GM12864 (cell line): ENCODE data around the gene GULP1.

ENCODE experiments used
- DNase-seq: peaks from one replicate; pipeline ENCODE4 v3.0.0-alpha.2; 2011; ENCODE audit warnings: low read depth
- H3K4me3 ChIP-seq: 2 replicates; pipeline ENCODE4 v1.5.1; 2011; ENCODE audit warnings: mild to moderate bottlenecking, low read depth, low read length, control low read depth
- TF ChIP-seq, protein P1 (sequence below): IDR thresholded peaks from 2 replicates; pipeline ENCODE4 v1.5.1; 2011; ENCODE audit warnings: low read depth, mild to moderate bottlenecking, moderate library complexity, low read length, control low read depth, inconsistent platforms; ENCODE audit errors: missing control alignments

The GULP1 gene

DNA sequence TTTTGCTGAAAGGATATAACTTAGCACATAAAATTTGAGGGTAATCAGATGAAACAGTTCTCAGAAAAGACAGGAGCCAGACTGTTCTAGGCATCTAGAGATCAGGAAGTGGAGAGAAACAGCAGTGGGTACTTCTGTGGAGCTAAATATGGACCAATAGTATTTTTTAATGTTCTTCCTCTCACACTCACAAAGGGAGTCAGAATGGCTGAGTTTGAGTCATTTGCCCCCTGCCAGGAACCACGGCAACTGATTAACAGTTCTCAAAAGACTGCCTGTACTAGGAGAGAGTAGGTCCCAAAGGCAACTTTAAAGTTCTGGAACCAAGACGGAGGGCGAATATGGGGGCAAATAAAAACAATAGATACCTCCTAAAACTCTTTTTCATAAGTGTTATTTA, 107.5 kb downstream of the GULP1 start:
- no peak for DNase-seq
- H3K4me3 ChIP-seq, result no peak overlapping the region
- TF ChIP-seq, protein P1, sequence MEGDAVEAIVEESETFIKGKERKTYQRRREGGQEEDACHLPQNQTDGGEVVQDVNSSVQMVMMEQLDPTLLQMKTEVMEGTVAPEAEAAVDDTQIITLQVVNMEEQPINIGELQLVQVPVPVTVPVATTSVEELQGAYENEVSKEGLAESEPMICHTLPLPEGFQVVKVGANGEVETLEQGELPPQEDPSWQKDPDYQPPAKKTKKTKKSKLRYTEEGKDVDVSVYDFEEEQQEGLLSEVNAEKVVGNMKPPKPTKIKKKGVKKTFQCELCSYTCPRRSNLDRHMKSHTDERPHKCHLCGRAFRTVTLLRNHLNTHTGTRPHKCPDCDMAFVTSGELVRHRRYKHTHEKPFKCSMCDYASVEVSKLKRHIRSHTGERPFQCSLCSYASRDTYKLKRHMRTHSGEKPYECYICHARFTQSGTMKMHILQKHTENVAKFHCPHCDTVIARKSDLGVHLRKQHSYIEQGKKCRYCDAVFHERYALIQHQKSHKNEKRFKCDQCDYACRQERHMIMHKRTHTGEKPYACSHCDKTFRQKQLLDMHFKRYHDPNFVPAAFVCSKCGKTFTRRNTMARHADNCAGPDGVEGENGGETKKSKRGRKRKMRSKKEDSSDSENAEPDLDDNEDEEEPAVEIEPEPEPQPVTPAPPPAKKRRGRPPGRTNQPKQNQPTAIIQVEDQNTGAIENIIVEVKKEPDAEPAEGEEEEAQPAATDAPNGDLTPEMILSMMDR, result no peak

DNA sequence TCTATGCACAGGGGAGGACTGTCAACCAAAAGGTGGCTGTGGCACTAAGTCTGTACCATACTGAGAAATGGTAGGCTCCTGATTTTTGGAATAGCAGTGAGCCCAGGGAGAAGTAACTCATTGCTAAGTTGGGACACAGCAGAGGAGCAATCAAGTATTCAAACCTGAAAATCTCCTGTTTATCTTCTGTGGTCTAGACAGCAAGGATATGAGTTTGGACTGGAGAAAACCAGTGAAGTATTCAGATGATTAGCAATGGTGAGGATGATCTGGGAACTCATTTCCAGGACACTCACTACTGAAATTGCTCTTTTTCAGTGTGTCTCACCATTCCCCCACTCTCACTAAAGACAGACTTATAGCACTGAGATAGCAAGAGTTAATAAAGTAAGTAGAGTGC, 112.0 kb downstream of the GULP1 start:
- H3K4me3 ChIP-seq, result no peak overlapping the region
- TF ChIP-seq, protein P1, result no peak
- no peak for DNase-seq

DNA sequence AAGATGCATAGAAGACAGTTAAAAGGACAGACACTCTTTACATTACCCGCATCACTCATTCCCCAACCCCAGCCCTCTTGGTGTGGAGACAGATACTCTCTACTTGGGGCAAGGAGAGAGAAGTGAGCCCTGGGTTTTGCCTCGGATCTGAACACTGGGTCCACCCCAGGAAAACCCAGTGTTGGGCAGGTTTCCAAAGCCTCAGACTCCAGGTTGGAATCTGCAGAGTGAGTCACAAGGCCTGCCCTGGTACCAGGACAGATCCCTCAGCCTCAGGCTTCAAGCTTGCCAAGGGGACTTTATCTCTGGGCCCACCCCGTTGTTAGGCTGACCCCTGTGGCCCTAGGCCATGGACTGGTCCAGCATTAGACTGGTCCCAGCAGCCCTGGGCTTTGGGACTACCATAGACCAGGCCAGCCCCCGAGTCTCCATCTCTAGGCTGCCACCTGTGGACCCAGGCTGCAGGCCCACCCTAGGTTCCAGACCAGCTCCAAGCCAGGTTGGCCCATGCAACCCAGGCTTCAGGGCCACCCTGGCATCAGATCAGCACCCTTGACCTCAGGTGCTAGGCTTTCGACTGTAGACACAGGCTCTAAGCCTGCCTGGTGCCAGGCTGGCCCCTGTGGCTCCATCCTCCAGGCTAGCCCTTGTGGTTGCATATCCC, 112.8 kb downstream of the GULP1 start:
- no peak overlapping the region for H3K4me3 ChIP-seq
- TF ChIP-seq, protein P1, result no peak
- DNase-seq, result no peak

DNA sequence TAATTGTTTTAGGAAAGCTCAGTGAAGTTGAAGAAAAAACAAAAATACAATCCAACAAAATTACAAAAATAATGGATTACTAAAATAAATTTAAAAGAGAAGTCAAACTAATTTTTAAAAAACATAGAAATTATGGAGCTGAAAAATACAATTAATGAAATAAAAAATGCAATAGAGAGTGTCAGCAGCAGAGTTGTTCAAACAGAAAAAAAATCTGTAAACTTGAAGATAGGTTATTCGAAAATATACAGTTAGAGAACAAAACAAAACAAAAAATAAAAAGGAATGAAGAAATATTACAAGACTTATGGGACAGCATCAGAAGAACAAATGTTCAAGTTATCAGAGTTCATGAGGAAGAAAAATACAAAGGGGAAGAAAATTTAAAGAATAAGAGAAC, 114.7 kb downstream of the GULP1 start:
- DNase-seq, result no peak
- H3K4me3 ChIP-seq, result no peak overlapping the region
- TF ChIP-seq, protein P1, result no peak

DNA sequence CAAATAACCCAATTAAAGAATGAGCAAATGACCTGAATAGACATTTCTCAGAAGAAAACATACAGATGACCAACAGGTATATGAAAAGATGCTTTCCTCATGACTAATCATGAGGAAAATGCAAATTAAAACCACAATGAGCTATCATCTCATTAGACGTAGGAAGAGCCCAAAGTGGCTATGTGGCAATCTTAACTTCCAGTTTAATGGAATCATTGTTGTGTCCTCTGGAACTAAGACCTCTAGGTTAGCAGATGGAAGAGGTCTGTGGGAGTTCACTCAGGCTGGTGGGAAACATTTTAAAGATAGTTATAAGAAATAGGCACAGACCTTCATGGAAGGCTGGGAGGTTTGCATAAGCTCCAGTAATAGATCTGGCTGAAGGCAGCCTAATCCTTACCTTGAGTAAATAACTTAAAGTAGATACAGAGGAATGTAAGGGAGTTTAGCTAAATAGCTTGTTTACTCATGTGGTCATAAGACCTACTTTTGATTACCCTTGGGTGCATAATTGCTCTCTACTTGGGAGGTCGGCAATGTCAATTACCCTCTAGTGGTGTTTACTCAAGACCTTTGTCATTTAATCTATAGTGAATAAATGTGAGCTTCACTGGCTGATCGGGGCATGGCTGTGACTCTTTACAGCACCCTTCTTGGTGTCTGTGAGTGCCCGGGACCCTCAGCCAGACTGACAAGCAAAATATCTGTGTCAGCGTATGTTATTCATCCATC, 119.0 kb downstream of the GULP1 start:
- TF ChIP-seq, protein P1, result no peak
- DNase-seq, result no peak
- no peak overlapping the region for H3K4me3 ChIP-seq

DNA sequence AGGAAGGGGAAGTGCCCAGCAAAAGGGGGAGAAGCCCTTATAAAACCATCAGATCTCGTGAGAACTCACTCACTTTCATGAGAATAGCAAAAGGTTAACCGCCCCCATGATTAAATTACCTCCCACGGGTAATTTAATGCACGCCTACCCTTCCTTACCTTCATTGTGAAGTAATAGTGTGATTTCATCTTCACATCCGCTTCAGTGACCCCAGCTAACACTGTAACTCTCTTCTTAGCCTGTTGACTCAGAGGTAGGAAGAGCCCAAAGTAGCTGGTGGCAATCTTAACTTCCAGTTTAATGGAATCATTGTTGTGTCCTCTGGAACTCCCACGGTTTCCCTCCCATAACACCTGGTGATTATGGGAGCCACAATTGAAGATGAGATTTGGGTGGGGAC, 120.5 kb downstream of the GULP1 start:
- DNase-seq, result no peak
- no peak overlapping the region for H3K4me3 ChIP-seq
- TF ChIP-seq, protein P1, result no peak

DNA sequence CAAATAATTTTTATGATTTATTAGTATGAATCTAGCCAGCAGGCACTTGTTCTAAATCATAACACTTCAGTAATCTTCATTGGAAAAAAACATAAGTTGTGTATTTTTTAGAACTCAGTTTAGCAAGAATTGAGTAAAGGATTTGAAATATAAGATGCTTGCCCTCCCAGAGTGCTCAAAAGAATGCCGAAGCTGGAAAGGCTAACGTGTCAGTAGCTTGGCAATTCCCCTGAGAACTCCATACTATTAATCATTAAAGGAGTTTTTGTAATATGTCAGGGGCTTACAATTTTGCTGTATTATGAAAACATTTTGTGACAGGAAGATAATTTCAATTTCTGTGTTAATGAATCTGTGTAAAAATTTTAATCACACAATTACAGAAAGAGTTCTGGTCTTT, 122.7 kb downstream of the GULP1 start:
- H3K4me3 ChIP-seq, result no peak overlapping the region
- TF ChIP-seq, protein P1, result no peak
- DNase-seq, result no peak
